Uterus (tissue), 2 donors: ENCODE results near the gene ITK.

Experiments
- POLR2A ChIP-seq, 2 donors: fragments of 450-650 bp; IDR thresholded peaks; one replicate each; pipeline ENCODE4 v1.6.1; 2016; ENCODE audit warnings: antibody characterized with exemption in 2 of 2, mild to moderate bottlenecking in 1 of 2, moderate library complexity in 1 of 2
- TF ChIP-seq, protein P1 (sequence below), 4 experiments: fragments of 200-600 bp in 2 of 4; fragments of 450-650 bp in 2 of 4; sonication (generic) in 2 of 4; IDR thresholded peaks; one replicate each; pipeline ENCODE4 v1.5.1; 2016 to 2019; ENCODE audit warnings: antibody characterized with exemption in 4 of 4, mild to moderate bottlenecking in 2 of 4, moderate library complexity in 1 of 4

DNA sequence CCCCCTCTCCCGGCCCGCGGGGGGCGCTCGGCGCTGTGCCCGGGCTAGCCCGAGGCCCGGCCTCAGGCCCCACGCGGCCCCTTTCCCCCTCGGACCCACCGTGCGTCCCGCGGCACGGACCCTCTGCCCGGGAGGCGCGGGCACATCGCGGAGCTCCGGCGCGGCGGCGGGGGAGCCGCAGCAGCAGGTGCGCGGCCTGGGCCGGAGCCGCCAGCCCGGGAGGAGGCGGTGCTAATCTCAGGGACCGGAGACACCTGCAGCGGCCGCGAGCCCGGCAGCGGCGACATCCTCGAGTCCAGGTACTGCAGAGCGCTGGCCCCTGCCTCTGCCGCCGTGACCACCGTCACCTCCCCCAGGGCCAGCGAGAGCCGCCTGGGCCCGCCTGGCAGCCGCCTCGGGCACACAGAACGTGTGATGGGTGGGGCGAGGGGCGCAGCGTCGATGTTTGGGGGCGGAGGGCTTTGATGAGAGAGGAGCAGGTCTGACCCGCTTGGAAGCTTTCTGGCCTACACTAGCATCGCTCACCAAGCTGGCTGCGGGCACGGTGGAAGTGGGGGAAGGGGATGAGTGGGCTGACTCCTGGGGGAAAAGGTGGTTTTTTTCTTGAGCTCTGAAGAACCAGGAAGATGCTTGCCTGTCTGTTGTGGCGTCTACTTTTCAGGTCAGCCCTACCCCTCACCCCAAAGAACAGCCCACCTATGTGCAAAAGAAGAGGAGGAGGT lies 85.8 kb downstream of the ITK start:
- TF ChIP-seq, protein P1, sequence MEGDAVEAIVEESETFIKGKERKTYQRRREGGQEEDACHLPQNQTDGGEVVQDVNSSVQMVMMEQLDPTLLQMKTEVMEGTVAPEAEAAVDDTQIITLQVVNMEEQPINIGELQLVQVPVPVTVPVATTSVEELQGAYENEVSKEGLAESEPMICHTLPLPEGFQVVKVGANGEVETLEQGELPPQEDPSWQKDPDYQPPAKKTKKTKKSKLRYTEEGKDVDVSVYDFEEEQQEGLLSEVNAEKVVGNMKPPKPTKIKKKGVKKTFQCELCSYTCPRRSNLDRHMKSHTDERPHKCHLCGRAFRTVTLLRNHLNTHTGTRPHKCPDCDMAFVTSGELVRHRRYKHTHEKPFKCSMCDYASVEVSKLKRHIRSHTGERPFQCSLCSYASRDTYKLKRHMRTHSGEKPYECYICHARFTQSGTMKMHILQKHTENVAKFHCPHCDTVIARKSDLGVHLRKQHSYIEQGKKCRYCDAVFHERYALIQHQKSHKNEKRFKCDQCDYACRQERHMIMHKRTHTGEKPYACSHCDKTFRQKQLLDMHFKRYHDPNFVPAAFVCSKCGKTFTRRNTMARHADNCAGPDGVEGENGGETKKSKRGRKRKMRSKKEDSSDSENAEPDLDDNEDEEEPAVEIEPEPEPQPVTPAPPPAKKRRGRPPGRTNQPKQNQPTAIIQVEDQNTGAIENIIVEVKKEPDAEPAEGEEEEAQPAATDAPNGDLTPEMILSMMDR (IDR thresholded peaks at IDR 0.05): no peak
- TF ChIP-seq POLR2A (IDR thresholded peaks at IDR 0.05): no peak
